Esophagus muscularis mucosa (tissue), 4 donors: ENCODE results near the gene S100P. TPM values are rescaled to one million over a fixed set of nuclear protein-coding genes. Genes with fewer than 3 reads are reported as not detected.

Source experiments
- DNase-seq: peaks from one replicate; pipeline ENCODE4 v3.0.0-alpha.2; 2017; ENCODE audit errors: extremely low spot score
- H3K27ac ChIP-seq, 4 donors: fragments of 200-600 bp; sonication (generic); replicated peaks in 1 of 4; 1 replicate in 3 of 4; 2 replicates in 1 of 4; pipeline ENCODE4 v1.5.1; 2016 to 2019; ENCODE audit warnings: mild to moderate bottlenecking in 1 of 4
- H3K27me3 ChIP-seq, 4 donors: fragments of 200-600 bp; sonication (generic); one replicate each; pipeline versions ENCODE4 v1.5.1 to v1.6.0; 2016 to 2019
- H3K36me3 ChIP-seq, 4 donors: fragments of 200-600 bp; sonication (generic); one replicate each; pipeline ENCODE4 v1.5.1; 2016 to 2019
- H3K4me1 ChIP-seq, 4 donors: fragments of 200-600 bp; sonication (generic); one replicate each; pipeline ENCODE4 v1.5.1; 2016 to 2019
- H3K4me3 ChIP-seq, 4 donors: fragments of 200-600 bp; sonication (generic); 1 replicate in 2 of 4; 2 replicates in 2 of 4; pipeline ENCODE4 v1.5.1; 2016 to 2019; ENCODE audit warnings: mild to moderate bottlenecking in 4 of 4, moderate library complexity in 1 of 4
- H3K9me3 ChIP-seq, 4 donors: fragments of 200-600 bp; sonication (generic); 1 replicate in 3 of 4; 2 replicates in 1 of 4; pipeline ENCODE4 v1.5.1; 2016 to 2019
- EP300 ChIP-seq: sonication (generic); formaldehyde crosslinking; IDR thresholded peaks from one replicate; pipeline ENCODE4 v1.6.1; 2017; ENCODE audit warnings: antibody characterized with exemption
- POLR2A ChIP-seq: fragments of 450-650 bp; IDR thresholded peaks from one replicate; pipeline ENCODE4 v1.6.1; 2017; ENCODE audit warnings: antibody characterized with exemption, moderate library complexity, mild to moderate bottlenecking, low read depth
- POLR2AphosphoS5 ChIP-seq, 2 donors: sonication (generic); formaldehyde crosslinking; IDR thresholded peaks; one replicate each; pipeline ENCODE4 v1.6.1; 2017; ENCODE audit warnings: antibody characterized with exemption in 2 of 2
- WGBS: methylation state at CpG from one replicate; pipeline ENCODE4 v1.1.5; 2018; 5-methylcytosine and 5-hydroxymethylcytosine counted together
- intact Hi-C: fragments of 100-400 bp; cut with DNase I; formaldehyde crosslinking; loops from one replicate; pipeline ENCODE4 v1.15.1; 2023
- total RNA-seq, 4 donors: library from RNA; depleted of rRNA; stranded (reverse); fragments of >200 nt; gene quantifications; one replicate each; pipeline versions ENCODE4 v1.1.0 to v1.2.1, GENCODE V29; 2016
- TF ChIP-seq, protein P1 (sequence below), 3 experiments: fragments of 200-600 bp in 2 of 3; fragments of 450-650 bp in 1 of 3; sonication (generic) in 2 of 3; IDR thresholded peaks; one replicate each; pipeline ENCODE4 v1.5.1; 2017 to 2019; ENCODE audit warnings: antibody characterized with exemption in 3 of 3, mild to moderate bottlenecking in 2 of 3, moderate library complexity in 1 of 3

The S100P gene
- total RNA-seq, 4 donors from 2014 or later: 0.99 TPM; not detected in 3

GRCh38 chr4:6719611-6720179 lies 26.0 kb downstream of the S100P start:
- Histone ChIP-seq H3K36me3 (no peaks in the 10 kb centered on the region), H3K4me3 (no peak overlapping the region), H3K27me3 (no peaks in the 10 kb centered on the region), H3K9me3 (no peaks in the 10 kb centered on the region), H3K4me1 (peaks cover 26 to 39% (median 34%) of the 10 kb centered on the region in 4 donors), H3K27ac (no peak overlapping the region)
- intact Hi-C loops: loop anchor here (2.0 to 10.0 kb wide), 5 partner anchors 153 to 353 kb away; partner anchors contain the start of gene TADA2B
- WGBS: 73% methylated on average over 8 of the region's 8 CpGs
- TF ChIP-seq POLR2AphosphoS5 (IDR thresholded peaks at IDR 0.05) (no peak), POLR2A (no peak), EP300 (no peak)
- TF ChIP-seq, protein P1, sequence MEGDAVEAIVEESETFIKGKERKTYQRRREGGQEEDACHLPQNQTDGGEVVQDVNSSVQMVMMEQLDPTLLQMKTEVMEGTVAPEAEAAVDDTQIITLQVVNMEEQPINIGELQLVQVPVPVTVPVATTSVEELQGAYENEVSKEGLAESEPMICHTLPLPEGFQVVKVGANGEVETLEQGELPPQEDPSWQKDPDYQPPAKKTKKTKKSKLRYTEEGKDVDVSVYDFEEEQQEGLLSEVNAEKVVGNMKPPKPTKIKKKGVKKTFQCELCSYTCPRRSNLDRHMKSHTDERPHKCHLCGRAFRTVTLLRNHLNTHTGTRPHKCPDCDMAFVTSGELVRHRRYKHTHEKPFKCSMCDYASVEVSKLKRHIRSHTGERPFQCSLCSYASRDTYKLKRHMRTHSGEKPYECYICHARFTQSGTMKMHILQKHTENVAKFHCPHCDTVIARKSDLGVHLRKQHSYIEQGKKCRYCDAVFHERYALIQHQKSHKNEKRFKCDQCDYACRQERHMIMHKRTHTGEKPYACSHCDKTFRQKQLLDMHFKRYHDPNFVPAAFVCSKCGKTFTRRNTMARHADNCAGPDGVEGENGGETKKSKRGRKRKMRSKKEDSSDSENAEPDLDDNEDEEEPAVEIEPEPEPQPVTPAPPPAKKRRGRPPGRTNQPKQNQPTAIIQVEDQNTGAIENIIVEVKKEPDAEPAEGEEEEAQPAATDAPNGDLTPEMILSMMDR (IDR thresholded peaks at IDR 0.05): no peak
- DNase-seq: no peak

- Histone ChIP-seq H3K36me3 (no peaks in the 10 kb centered on the region), H3K27ac (no peak overlapping the region), H3K27me3 (no peaks in the 10 kb centered on the region), H3K9me3 (no peaks in the 10 kb centered on the region), H3K4me3 (no peak overlapping the region), H3K4me1 (peaks cover 25 to 38% (median 33%) of the 10 kb centered on the region in 4 donors)
- WGBS: 5% methylated on average over 13 of the region's 14 CpGs
- DNase-seq: no peak
- intact Hi-C loops: loop anchor here (2.0 to 5.0 kb wide), 2 partner anchors 153 to 252 kb away; no protein-coding TSS in a partner anchor
- TF ChIP-seq EP300 (no peak), POLR2AphosphoS5 (IDR thresholded peaks at IDR 0.05) (peak in 1 of 2 donors; percentile 50), POLR2A (no peak)
- TF ChIP-seq, protein P1 (IDR thresholded peaks at IDR 0.05): peak; percentile 90 to 96 (median 92)
Measured at GRCh38 chr4:6720202-6720699, 26.6 kb downstream of the S100P start.

DNA sequence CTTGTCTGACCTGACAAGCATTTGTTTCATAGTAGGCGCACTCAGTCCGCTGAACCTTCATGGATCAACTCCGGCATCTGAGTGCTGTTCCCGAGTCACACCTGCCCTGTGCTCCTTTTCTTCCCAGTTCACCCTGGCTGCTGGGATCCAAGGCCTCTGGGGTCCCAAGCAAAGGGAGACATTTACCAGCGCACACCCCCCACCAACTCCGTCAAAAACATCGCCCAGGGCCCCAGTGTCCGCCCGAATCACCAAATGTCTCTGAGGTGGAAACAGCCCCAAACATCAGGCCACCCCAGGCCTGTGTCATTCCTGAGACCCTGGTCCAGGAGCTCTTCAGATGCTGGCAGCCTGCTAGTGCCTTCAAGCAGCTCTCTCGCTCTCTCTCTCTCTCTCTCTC lies 27.4 kb downstream of the S100P start:
- Histone ChIP-seq H3K27me3 (no peaks in the 10 kb centered on the region), H3K27ac (no peak overlapping the region), H3K4me3 (no peak overlapping the region), H3K9me3 (no peaks in the 10 kb centered on the region), H3K36me3 (no peaks in the 10 kb centered on the region), H3K4me1 (peaks cover 20 to 33% (median 28%) of the 10 kb centered on the region in 4 donors)
- no peak for DNase-seq
- WGBS: 96% methylated on average over 10 of the region's 10 CpGs
- intact Hi-C loops: loop anchor here (2.0 to 5.0 kb wide), 2 partner anchors 152 to 251 kb away; no protein-coding TSS in a partner anchor
- TF ChIP-seq EP300: no peak
- TF ChIP-seq POLR2AphosphoS5 (IDR thresholded peaks at IDR 0.05): no peak
- no peak for TF ChIP-seq POLR2A
- TF ChIP-seq, protein P1 (IDR thresholded peaks at IDR 0.05): no peak

DNA sequence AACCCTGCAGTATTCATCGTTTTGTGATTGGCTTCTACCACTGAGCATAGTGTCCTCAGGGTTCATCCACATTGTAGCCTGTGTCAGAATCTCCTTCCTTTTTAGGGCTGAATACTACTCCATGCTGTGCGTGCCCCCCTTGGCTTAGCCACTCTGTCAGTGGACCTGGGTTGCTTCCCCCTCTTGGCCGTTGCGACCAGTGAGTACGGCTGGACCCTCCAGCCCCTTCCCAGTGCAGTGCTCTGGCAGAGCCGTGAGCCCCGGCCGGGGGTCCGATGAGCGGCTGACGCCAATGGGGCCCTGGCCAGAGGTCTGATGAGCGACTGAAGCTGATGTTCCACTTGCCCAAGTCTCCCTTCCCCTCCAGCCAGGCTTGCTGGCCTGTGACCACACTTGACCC lies 29.2 kb downstream of the S100P start:
- peaks cover 9 to 28% (median 22%) of the 10 kb centered on the region in 4 donors for H3K4me1 ChIP-seq
- TF ChIP-seq POLR2A (no peak), POLR2AphosphoS5 (IDR thresholded peaks at IDR 0.05) (no peak), EP300 (no peak)
- TF ChIP-seq, protein P1 (IDR thresholded peaks at IDR 0.05): no peak
- DNase-seq: no peak
- no peak overlapping the region for H3K4me3 ChIP-seq
- no peaks in the 10 kb centered on the region for H3K9me3 ChIP-seq
- H3K36me3 ChIP-seq: no peaks in the 10 kb centered on the region
- 95% methylated on average over 7 of the region's 12 CpGs for WGBS
- intact Hi-C loops: loop anchor here (5.0 kb wide), 1 partner anchor 249 kb away; no protein-coding TSS in a partner anchor
- H3K27me3 ChIP-seq: no peaks in the 10 kb centered on the region
- H3K27ac ChIP-seq: no peak overlapping the region
